Esophagus muscularis mucosa (tissue), 4 donors: ENCODE data around the gene LYL1. TPM values are rescaled to one million over a fixed set of nuclear protein-coding genes. Genes with fewer than 3 reads are reported as not detected.

Experiments
- DNase-seq: peaks from one replicate; pipeline ENCODE4 v3.0.0-alpha.2; 2017; ENCODE audit errors: extremely low spot score
- H3K27ac ChIP-seq, 4 donors: fragments of 200-600 bp; sonication (generic); replicated peaks in 1 of 4; 1 replicate in 3 of 4; 2 replicates in 1 of 4; pipeline ENCODE4 v1.5.1; 2016 to 2019; ENCODE audit warnings: mild to moderate bottlenecking in 1 of 4
- H3K27me3 ChIP-seq, 4 donors: fragments of 200-600 bp; sonication (generic); one replicate each; pipeline versions ENCODE4 v1.5.1 to v1.6.0; 2016 to 2019
- H3K36me3 ChIP-seq, 4 donors: fragments of 200-600 bp; sonication (generic); one replicate each; pipeline ENCODE4 v1.5.1; 2016 to 2019
- H3K4me1 ChIP-seq, 4 donors: fragments of 200-600 bp; sonication (generic); one replicate each; pipeline ENCODE4 v1.5.1; 2016 to 2019
- H3K4me3 ChIP-seq, 4 donors: fragments of 200-600 bp; sonication (generic); 1 replicate in 2 of 4; 2 replicates in 2 of 4; pipeline ENCODE4 v1.5.1; 2016 to 2019; ENCODE audit warnings: mild to moderate bottlenecking in 4 of 4, moderate library complexity in 1 of 4
- H3K9me3 ChIP-seq, 4 donors: fragments of 200-600 bp; sonication (generic); 1 replicate in 3 of 4; 2 replicates in 1 of 4; pipeline ENCODE4 v1.5.1; 2016 to 2019
- EP300 ChIP-seq: sonication (generic); formaldehyde crosslinking; IDR thresholded peaks from one replicate; pipeline ENCODE4 v1.6.1; 2017; ENCODE audit warnings: antibody characterized with exemption
- POLR2A ChIP-seq: fragments of 450-650 bp; IDR thresholded peaks from one replicate; pipeline ENCODE4 v1.6.1; 2017; ENCODE audit warnings: antibody characterized with exemption, moderate library complexity, mild to moderate bottlenecking, low read depth
- POLR2AphosphoS5 ChIP-seq, 2 donors: sonication (generic); formaldehyde crosslinking; IDR thresholded peaks; one replicate each; pipeline ENCODE4 v1.6.1; 2017; ENCODE audit warnings: antibody characterized with exemption in 2 of 2
- WGBS: methylation state at CpG from one replicate; pipeline ENCODE4 v1.1.5; 2018; 5-methylcytosine and 5-hydroxymethylcytosine counted together
- intact Hi-C: fragments of 100-400 bp; cut with DNase I; formaldehyde crosslinking; loops from one replicate; pipeline ENCODE4 v1.15.1; 2023
- total RNA-seq, 4 donors: library from RNA; depleted of rRNA; stranded (reverse); fragments of >200 nt; gene quantifications; one replicate each; pipeline versions ENCODE4 v1.1.0 to v1.2.1, GENCODE V29; 2016
- TF ChIP-seq, protein P1 (sequence below), 3 experiments: fragments of 200-600 bp in 2 of 3; fragments of 450-650 bp in 1 of 3; sonication (generic) in 2 of 3; IDR thresholded peaks; one replicate each; pipeline ENCODE4 v1.5.1; 2017 to 2019; ENCODE audit warnings: antibody characterized with exemption in 3 of 3, mild to moderate bottlenecking in 2 of 3, moderate library complexity in 1 of 3

Gene LYL1
- total RNA-seq, 4 donors from 2014 or later, result 11.9 to 20.2 (median 17.0) TPM

DNA sequence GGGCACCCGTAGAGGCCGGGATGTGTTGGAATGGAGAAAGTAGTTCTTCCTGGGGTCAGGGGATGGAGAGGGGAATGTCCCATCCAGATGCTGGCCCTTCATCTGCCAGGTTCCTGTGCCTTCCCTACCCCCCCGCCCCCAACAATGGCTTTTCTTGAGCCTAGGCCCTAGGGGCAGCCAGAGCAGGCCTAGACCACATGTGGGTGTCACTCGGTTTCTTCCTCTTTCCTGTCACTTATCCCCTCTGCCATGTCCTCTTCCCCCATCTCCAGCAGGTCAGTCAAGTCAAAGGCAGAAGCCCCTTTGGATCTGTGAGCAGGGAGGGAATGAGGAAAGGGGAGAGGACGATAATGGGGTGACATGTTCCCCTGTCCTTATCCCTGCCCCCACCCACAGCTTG lies 36.4 kb downstream of the LYL1 start:
- no peak for TF ChIP-seq POLR2A
- TF ChIP-seq, protein P1, sequence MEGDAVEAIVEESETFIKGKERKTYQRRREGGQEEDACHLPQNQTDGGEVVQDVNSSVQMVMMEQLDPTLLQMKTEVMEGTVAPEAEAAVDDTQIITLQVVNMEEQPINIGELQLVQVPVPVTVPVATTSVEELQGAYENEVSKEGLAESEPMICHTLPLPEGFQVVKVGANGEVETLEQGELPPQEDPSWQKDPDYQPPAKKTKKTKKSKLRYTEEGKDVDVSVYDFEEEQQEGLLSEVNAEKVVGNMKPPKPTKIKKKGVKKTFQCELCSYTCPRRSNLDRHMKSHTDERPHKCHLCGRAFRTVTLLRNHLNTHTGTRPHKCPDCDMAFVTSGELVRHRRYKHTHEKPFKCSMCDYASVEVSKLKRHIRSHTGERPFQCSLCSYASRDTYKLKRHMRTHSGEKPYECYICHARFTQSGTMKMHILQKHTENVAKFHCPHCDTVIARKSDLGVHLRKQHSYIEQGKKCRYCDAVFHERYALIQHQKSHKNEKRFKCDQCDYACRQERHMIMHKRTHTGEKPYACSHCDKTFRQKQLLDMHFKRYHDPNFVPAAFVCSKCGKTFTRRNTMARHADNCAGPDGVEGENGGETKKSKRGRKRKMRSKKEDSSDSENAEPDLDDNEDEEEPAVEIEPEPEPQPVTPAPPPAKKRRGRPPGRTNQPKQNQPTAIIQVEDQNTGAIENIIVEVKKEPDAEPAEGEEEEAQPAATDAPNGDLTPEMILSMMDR (IDR thresholded peaks at IDR 0.05), result no peak
- TF ChIP-seq EP300, result no peak
- TF ChIP-seq POLR2AphosphoS5 (IDR thresholded peaks at IDR 0.05), result no peak
- Histone ChIP-seq H3K36me3 (no peaks in the 10 kb centered on the region), H3K27me3 (no peaks in the 10 kb centered on the region), H3K27ac (peak overlapping the region; percentile 72 to 98 (median 98)), H3K4me3 (no peak overlapping the region), H3K9me3 (no peaks in the 10 kb centered on the region), H3K4me1 (peaks cover 97 to 100% (median 100%) of the 10 kb centered on the region in 4 donors)
- WGBS, result 69% methylated on average over 3 of the region's 5 CpGs
- no peak for DNase-seq
- intact Hi-C loops, result no loop called here

GRCh38 chr19:13064092-13064489 lies 38.6 kb downstream of the LYL1 start:
- Histone ChIP-seq H3K9me3 (no peaks in the 10 kb centered on the region), H3K4me3 (no peak overlapping the region), H3K4me1 (peaks cover 99 to 100% (median 100%) of the 10 kb centered on the region in 4 donors), H3K36me3 (no peaks in the 10 kb centered on the region), H3K27me3 (no peaks in the 10 kb centered on the region), H3K27ac (peak overlapping the region; percentile 72 to 98 (median 98))
- DNase-seq, result no peak
- 50% methylated on average over 6 of the region's 6 CpGs for WGBS
- intact Hi-C loops, result no loop called here
- TF ChIP-seq POLR2AphosphoS5 (IDR thresholded peaks at IDR 0.05) (no peak), EP300 (no peak), POLR2A (no peak)
- TF ChIP-seq, protein P1 (IDR thresholded peaks at IDR 0.05), result no peak

DNA sequence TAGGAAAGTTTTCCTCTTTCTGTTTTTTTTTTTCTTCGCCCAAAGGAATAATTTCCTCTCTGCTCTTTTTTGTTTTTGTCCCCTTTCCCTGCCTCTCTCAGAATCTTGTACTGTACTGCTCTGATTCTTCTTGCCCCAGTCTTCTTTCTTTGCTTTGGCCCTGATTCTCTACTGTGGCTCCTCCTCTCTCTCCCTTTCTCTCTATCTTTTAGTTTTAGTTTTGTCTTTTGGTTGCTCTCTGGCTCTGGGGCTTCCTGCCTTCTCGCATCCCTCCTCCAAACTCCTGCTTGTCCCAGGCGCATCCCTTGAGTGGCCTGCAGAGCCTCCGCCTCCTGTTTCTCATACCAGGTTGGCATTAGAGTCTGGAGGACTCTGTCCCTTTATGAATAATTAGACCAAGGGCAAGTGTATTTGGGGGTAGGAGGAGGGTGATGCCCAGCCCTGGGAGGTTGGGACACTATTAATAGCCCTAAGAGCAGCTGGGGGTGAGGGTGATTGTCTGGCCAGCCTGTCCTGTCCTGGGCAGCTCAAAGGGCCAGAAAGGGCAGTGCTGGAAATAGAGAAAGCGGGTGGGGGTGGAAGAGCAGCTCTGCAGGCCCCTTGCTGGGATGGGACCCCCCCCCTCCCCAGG lies 39.1 kb downstream of the LYL1 start:
- no peak overlapping the region for H3K4me3 ChIP-seq

DNA sequence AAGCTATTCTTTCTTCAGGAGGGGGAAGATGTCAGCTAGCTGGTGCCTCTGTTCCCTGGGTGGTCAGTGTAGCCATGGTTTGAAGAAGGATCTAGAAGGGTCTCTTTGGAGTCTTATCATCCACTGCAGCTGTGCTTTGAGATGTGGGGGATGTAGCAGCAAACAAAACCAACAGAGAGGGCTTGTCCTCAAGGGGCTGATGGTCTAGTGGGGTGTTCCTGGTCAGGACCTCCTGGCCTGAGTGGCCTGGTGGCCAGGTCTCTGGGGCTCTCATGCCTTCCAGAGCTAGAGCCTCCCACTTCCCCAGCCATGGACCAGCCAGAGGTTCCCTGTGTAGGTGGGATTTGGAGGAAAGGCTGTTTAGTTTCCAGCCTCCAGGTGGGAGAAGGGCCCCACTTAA lies 40.3 kb downstream of the LYL1 start:
- no peak overlapping the region for H3K4me3 ChIP-seq
- peak overlapping the region; percentile 72 to 98 (median 98) for H3K27ac ChIP-seq

More for the DNA sequence above, 39.1 kb downstream of the LYL1 start:
- intact Hi-C loops, result loop anchor here (2.0 kb wide), 1 partner anchor 27 kb away; no protein-coding TSS in a partner anchor
- no peaks in the 10 kb centered on the region for H3K36me3 ChIP-seq
- TF ChIP-seq, protein P1 (IDR thresholded peaks at IDR 0.05), result no peak
- TF ChIP-seq POLR2A (no peak), POLR2AphosphoS5 (IDR thresholded peaks at IDR 0.05) (no peak), EP300 (no peak)
- no peaks in the 10 kb centered on the region for H3K27me3 ChIP-seq
- H3K9me3 ChIP-seq, result no peaks in the 10 kb centered on the region
- DNase-seq, result no peak
- 43% methylated on average over 5 of the region's 5 CpGs for WGBS
- peaks cover 99 to 100% (median 100%) of the 10 kb centered on the region in 4 donors for H3K4me1 ChIP-seq
- H3K27ac ChIP-seq, result peak overlapping the region; percentile 72 to 98 (median 98)

More for the DNA sequence above, 40.3 kb downstream of the LYL1 start:
- intact Hi-C loops, result loop anchor here (2.0 kb wide), 1 partner anchor 28 kb away; no protein-coding TSS in a partner anchor
- Histone ChIP-seq H3K27me3 (no peaks in the 10 kb centered on the region), H3K4me1 (peaks cover 99 to 100% (median 100%) of the 10 kb centered on the region in 4 donors), H3K9me3 (no peaks in the 10 kb centered on the region), H3K36me3 (no peaks in the 10 kb centered on the region)
- TF ChIP-seq POLR2AphosphoS5 (IDR thresholded peaks at IDR 0.05) (no peak), POLR2A (no peak), EP300 (no peak)
- TF ChIP-seq, protein P1 (IDR thresholded peaks at IDR 0.05), result no peak
- no peak for DNase-seq
